HL-60 (cell line): Measurements from ENCODE around the gene TESMIN.

ENCODE experiments used
- DNase-seq, 2 experiments: peaks; one replicate each; pipeline ENCODE4 v3.0.0-alpha.2; 2010 to 2020; ENCODE audit warnings: low read depth in 1 of 2, low spot score in 1 of 2
- H3K27ac ChIP-seq: fragments of 250-450 bp; sonication (Bioruptor Pico); replicated peaks from 2 replicates; pipeline ENCODE4 v1.5.1; 2020; ENCODE audit warnings: mild to moderate bottlenecking, moderate library complexity
- H3K27me3 ChIP-seq: fragments of 250-450 bp; sonication (Bioruptor Pico); 2 replicates; pipeline ENCODE4 v1.5.1; 2021; ENCODE audit warnings: mild to moderate bottlenecking, moderate library complexity; ENCODE audit not compliant: insufficient read depth, poor library complexity, severe bottlenecking
- H3K4me3 ChIP-seq: replicated peaks from 2 replicates; pipeline ENCODE4 v1.5.1; 2011; ENCODE audit warnings: mild to moderate bottlenecking, control low read depth, low read length; ENCODE audit not compliant: insufficient read depth
- GABPA ChIP-seq: IDR thresholded peaks from 2 replicates; pipeline ENCODE4 v1.6.1; 2012; ENCODE audit warnings: low read depth
- POLR2AphosphoS5 ChIP-seq: IDR thresholded peaks from 2 replicates; pipeline ENCODE4 v1.6.1; 2012; ENCODE audit warnings: low read depth
- SPI1 ChIP-seq: IDR thresholded peaks from 2 replicates; pipeline ENCODE4 v1.6.1; 2012; ENCODE audit warnings: low read depth, mild to moderate bottlenecking, borderline replicate concordance
- TF ChIP-seq, protein P1 (sequence below): IDR thresholded peaks from one replicate; pipeline ENCODE4 v1.5.1; 2011; ENCODE audit warnings: low read length, control low read depth, inconsistent platforms; ENCODE audit not compliant: insufficient read depth
- TF ChIP-seq, protein P2 (sequence below): IDR thresholded peaks from 2 replicates; pipeline ENCODE4 v1.6.1; 2012; ENCODE audit warnings: low read depth; ENCODE audit not compliant: insufficient replicate concordance

Gene TESMIN

DNA sequence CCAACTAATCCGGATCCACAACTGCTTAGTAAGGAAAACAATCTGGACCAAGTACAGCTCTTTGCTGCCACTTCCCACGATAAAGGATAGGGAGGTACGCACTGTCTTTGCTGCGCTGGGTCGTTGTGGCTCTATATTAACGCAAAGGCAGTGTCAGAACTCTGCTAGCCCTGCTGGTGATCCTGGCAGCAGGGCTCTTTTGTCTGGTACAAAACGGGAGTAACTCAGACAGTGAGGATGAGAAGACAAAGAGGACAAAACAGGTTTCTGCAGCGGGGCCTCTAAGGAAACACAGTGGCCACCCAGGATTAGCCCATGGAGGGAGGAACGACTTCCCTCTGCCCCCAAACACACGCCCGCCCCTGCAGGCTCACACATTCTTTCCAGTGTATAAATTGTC, 40.9 kb downstream of the TESMIN start:
- H3K27me3 ChIP-seq, result no peaks in the 10 kb centered on the region
- H3K4me3 ChIP-seq, result no peak overlapping the region
- TF ChIP-seq POLR2AphosphoS5, result no peak
- TF ChIP-seq, protein P1, sequence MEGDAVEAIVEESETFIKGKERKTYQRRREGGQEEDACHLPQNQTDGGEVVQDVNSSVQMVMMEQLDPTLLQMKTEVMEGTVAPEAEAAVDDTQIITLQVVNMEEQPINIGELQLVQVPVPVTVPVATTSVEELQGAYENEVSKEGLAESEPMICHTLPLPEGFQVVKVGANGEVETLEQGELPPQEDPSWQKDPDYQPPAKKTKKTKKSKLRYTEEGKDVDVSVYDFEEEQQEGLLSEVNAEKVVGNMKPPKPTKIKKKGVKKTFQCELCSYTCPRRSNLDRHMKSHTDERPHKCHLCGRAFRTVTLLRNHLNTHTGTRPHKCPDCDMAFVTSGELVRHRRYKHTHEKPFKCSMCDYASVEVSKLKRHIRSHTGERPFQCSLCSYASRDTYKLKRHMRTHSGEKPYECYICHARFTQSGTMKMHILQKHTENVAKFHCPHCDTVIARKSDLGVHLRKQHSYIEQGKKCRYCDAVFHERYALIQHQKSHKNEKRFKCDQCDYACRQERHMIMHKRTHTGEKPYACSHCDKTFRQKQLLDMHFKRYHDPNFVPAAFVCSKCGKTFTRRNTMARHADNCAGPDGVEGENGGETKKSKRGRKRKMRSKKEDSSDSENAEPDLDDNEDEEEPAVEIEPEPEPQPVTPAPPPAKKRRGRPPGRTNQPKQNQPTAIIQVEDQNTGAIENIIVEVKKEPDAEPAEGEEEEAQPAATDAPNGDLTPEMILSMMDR, result no peak
- no peak for TF ChIP-seq SPI1
- TF ChIP-seq, protein P2, sequence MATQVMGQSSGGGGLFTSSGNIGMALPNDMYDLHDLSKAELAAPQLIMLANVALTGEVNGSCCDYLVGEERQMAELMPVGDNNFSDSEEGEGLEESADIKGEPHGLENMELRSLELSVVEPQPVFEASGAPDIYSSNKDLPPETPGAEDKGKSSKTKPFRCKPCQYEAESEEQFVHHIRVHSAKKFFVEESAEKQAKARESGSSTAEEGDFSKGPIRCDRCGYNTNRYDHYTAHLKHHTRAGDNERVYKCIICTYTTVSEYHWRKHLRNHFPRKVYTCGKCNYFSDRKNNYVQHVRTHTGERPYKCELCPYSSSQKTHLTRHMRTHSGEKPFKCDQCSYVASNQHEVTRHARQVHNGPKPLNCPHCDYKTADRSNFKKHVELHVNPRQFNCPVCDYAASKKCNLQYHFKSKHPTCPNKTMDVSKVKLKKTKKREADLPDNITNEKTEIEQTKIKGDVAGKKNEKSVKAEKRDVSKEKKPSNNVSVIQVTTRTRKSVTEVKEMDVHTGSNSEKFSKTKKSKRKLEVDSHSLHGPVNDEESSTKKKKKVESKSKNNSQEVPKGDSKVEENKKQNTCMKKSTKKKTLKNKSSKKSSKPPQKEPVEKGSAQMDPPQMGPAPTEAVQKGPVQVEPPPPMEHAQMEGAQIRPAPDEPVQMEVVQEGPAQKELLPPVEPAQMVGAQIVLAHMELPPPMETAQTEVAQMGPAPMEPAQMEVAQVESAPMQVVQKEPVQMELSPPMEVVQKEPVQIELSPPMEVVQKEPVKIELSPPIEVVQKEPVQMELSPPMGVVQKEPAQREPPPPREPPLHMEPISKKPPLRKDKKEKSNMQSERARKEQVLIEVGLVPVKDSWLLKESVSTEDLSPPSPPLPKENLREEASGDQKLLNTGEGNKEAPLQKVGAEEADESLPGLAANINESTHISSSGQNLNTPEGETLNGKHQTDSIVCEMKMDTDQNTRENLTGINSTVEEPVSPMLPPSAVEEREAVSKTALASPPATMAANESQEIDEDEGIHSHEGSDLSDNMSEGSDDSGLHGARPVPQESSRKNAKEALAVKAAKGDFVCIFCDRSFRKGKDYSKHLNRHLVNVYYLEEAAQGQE, result no peak
- no peak for TF ChIP-seq GABPA
- no peak for DNase-seq
- H3K27ac ChIP-seq, result no peak overlapping the region

DNA sequence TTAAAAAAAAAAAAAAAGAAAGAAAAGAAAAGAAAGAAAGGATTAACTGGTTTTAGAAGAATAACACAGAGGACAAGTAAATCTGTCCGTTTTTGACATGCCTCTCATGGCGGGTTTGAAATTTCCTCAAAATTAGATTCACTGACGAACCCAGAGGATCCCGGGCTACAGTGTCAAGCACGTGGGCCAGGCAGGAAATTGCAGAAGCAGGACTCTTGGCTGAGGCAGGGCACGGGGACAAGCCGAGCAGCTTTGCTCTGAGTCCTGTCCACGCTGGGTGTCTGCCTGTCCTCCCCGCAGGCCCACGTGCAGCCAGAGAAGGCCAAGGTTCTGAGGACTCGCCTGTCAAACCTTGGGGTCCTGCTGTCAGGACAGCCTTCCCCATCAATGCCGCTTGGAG, 42.3 kb downstream of the TESMIN start:
- Histone ChIP-seq H3K4me3 (no peak overlapping the region), H3K27ac (no peak overlapping the region), H3K27me3 (no peaks in the 10 kb centered on the region)
- peak in 1 of 2 experiments; percentile 36 for DNase-seq
- TF ChIP-seq SPI1 (no peak), GABPA (no peak), POLR2AphosphoS5 (no peak)
- TF ChIP-seq, protein P1, result no peak
- TF ChIP-seq, protein P2, result no peak

DNA sequence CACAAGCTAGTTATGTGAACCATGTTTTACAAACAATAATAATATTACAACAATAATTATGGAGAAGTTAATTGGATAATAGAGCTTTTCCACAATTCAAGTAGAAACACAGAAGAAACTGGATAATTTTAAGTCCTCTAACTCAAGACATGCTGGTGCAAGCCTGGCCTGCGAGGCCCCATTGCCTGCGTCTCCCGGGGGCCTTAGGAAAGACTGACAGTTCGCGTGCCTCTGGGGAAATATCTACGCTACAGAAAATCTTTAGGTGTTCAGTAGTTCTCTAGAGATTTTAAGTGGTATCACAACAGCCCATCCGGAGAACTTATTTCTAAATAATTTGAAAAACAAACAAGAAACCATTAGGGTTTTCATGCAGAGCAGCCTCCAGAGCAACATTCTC, 43.8 kb downstream of the TESMIN start:
- Histone ChIP-seq H3K4me3 (no peak overlapping the region), H3K27ac (no peak overlapping the region), H3K27me3 (no peaks in the 10 kb centered on the region)
- DNase-seq, result no peak
- TF ChIP-seq SPI1, result no peak
- TF ChIP-seq GABPA, result no peak

DNA sequence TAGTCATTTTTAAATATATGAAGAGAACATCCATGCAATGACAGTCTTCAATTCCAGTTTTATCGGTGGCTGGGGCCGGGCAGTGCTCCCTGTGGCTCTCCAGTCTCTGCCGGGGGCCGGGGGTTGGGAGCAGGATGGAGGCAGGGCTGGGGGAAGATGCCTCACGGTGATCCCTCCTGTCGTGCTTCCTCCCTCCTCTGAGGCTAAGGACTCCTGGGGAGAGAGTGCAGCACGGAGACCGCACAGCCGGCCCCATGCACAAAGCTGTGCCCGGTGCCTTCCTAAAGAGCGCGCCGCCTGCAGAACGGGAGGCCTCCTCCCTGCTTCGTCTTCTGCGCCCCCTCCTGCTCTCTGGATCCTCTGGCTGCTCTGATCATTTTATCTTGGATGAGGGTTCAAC, 46.4 kb downstream of the TESMIN start:
- TF ChIP-seq GABPA, result no peak
- DNase-seq, result no peak
- no peak overlapping the region for H3K4me3 ChIP-seq
- H3K27ac ChIP-seq, result no peak overlapping the region
- no peaks in the 10 kb centered on the region for H3K27me3 ChIP-seq

DNA sequence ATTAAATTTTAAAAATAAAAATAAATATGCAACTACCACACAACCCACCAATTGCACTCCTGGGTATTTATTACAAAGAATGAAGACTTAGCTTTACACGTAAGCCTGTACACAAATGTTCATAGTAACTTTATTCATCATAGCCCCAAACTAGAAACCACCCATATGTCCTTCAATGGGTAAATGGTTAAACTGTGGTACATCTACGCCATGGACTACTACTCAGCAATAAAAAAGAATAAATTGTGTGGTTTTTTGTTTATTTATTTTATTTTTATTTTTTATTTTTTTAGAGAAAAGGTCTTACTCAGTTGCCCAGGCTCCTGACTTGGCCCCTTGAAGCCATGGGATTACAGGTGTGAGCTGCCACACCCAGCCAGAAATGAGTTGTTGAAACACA, 52.3 kb downstream of the TESMIN start:
- no peak overlapping the region for H3K4me3 ChIP-seq
- H3K27me3 ChIP-seq, result no peaks in the 10 kb centered on the region
- H3K27ac ChIP-seq, result no peak overlapping the region
- DNase-seq, result no peak
- TF ChIP-seq, protein P1, result no peak
- TF ChIP-seq GABPA, result no peak
- TF ChIP-seq SPI1, result no peak
- TF ChIP-seq POLR2AphosphoS5, result no peak
- TF ChIP-seq, protein P2, result no peak
